ENCODE measurements around the gene VLDLR.

The VLDLR gene

DNA sequence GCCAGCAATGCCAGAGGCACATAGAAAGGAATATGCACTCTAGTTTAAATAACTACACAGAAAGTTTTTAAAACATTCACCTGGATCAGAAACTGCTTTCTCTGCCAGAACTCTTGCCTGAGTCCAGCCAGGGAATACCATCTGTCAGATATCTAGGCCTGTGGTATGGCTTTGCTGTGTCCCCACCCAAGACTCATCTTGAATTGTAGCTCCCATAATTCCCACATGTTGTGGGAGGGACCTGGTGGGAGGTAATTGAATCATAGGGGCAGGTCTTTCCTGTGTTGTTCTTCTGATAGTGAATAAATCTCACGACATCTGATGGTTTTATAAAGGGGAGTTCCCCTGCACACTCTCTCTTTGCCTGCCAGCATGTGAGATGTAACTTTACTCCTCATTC is 54.2 kb downstream of the VLDLR start:
- TF ChIP-seq, protein P1, sequence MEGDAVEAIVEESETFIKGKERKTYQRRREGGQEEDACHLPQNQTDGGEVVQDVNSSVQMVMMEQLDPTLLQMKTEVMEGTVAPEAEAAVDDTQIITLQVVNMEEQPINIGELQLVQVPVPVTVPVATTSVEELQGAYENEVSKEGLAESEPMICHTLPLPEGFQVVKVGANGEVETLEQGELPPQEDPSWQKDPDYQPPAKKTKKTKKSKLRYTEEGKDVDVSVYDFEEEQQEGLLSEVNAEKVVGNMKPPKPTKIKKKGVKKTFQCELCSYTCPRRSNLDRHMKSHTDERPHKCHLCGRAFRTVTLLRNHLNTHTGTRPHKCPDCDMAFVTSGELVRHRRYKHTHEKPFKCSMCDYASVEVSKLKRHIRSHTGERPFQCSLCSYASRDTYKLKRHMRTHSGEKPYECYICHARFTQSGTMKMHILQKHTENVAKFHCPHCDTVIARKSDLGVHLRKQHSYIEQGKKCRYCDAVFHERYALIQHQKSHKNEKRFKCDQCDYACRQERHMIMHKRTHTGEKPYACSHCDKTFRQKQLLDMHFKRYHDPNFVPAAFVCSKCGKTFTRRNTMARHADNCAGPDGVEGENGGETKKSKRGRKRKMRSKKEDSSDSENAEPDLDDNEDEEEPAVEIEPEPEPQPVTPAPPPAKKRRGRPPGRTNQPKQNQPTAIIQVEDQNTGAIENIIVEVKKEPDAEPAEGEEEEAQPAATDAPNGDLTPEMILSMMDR (conservative IDR thresholded peaks at IDR 0.05; ENCODE audit: low read depth, low read length): no peak
- no peak for DNase-seq (ENCODE audit: low read depth)
- no peak overlapping the region for H3K4me3 ChIP-seq (ENCODE audit: low read length)

DNA sequence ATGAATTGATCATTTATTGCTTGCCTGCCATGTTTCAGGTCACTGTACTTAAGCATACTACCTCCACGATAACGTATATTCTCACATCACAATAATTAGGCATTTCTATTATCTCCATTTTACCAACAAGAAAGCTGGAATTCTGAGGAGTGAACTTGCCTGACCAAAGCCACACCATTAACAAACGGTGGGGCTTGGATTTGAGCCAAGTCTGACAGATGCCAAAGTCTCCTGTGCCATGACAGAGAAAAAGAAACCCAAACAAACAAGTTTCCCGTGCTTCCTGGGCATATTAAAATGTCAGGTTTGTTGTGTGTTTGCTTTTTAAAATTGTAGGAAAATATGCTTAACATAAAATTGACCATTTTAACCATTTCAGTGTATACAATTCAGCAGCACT is 54.9 kb downstream of the VLDLR start:
- H3K4me3 ChIP-seq (ENCODE audit: low read length): no peak overlapping the region
- TF ChIP-seq, protein P1 (conservative IDR thresholded peaks at IDR 0.05; ENCODE audit: low read depth, low read length): no peak
- no peak for DNase-seq (ENCODE audit: low read depth)

DNA sequence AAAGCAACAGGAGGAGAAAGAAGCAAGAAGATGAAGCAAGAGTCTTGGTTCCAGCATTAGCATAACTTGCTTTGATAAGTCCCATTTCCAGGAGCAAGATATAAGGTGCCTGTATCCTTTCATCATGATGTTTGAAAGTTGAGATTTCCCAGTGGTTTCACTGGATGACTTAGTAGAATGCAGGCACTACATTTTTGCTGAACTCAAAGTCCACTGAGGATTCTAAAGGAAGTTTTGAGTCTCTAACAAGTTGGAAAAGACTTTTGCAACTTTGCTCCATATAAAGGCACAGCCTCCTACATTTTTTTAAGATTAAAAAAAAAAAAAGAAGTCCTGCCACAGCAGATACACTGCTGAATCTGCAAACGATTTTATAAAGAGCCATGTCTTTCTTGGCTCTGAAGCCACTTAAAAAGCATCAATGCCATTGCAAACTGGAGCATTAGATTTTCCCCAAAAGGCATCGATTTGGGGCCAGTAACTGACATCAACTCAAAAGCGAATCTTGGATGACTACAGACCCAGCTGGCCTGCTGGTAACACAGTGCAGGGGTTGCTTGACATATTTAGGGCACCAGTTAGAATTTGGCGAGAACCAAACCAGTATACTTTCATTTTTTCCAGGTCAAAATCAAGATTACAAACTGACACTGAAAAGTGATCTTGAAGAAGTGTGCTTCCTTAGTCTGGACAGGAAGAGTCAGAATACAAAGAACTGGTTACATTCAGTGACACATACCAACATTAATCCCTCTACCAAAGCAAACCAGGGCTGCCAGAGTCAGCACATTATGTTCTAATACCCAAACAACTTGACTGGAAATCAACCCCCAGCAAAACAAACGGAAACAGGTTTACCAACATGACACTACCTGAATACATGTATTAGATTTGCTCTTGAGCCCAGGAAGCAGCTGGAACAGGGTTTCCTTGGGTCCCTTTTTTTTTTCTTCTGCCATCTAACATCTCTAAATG is 56.6 kb downstream of the VLDLR start:
- TF ChIP-seq, protein P1 (conservative IDR thresholded peaks at IDR 0.05; ENCODE audit: low read depth, low read length): no peak

DNA sequence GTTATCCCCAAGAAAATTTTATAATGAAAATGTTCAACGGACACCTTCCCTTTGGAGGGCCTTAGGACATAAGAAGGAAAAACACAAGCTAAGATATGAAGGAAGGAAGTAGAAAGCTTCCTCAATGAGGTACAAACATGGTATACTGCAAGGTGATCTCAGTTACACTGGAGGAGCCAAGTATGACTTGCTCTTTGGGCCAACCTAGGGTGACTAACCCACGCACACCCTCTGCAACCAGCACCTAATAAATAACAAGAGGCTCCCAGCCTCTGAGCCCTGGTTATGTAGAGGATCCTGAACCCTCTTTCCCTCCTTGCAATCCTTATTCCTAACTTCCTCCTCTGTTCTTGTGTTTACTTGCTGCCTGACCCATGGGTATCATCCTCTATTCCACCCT is 57.4 kb downstream of the VLDLR start:
- TF ChIP-seq, protein P1 (conservative IDR thresholded peaks at IDR 0.05; ENCODE audit: low read depth, low read length): no peak
- H3K4me3 ChIP-seq (ENCODE audit: low read length): no peak overlapping the region
- DNase-seq (ENCODE audit: low read depth): no peak

More for the DNA sequence above, 56.6 kb downstream of the VLDLR start:
- DNase-seq (ENCODE audit: low read depth): peak; percentile 18
- no peak overlapping the region for H3K4me3 ChIP-seq (ENCODE audit: low read length)

DNA sequence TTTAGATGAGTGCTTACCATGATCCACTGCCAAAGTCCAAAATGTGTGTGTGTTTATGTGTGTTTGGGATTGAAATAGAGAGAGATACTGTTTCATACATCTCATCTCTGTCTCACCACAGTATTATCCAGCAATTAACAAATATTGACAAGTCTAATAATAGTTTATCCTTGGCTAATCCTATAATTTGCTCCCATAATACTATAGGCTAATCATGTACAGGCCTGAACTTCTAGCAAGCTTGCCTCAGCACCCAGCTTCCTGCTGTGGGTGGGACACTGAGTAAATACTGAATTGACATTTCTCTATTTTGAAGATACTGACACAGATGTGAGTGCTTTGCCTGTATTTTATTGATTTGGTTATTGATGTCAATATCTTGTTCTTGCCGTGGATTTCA is 60.4 kb downstream of the VLDLR start:
- TF ChIP-seq, protein P1 (conservative IDR thresholded peaks at IDR 0.05; ENCODE audit: low read depth, low read length): no peak
- DNase-seq (ENCODE audit: low read depth): no peak
- no peak overlapping the region for H3K4me3 ChIP-seq (ENCODE audit: low read length)

DNA sequence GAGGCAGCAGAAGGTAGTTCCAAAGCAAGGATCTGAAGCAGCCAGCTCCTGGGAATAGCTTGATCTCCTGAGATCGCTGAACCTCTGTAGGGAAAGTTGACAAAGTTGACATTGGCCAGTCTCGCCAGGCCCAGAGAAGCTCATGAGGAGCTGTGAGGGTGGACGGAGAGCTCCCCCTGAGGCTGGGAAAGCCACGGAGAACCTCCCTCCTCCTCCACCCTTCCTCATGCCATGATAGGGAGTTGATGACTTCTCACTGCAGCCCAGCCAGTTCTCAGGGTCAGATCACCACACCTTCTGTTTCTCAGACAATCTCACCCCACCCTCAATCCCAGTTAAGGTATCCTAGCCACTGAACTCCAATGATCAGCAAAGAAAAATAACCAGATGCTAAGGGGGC is 65.3 kb downstream of the VLDLR start:
- DNase-seq (ENCODE audit: low read depth): no peak
- TF ChIP-seq, protein P1 (conservative IDR thresholded peaks at IDR 0.05; ENCODE audit: low read depth, low read length): no peak
- no peak overlapping the region for H3K4me3 ChIP-seq (ENCODE audit: low read length)

DNA sequence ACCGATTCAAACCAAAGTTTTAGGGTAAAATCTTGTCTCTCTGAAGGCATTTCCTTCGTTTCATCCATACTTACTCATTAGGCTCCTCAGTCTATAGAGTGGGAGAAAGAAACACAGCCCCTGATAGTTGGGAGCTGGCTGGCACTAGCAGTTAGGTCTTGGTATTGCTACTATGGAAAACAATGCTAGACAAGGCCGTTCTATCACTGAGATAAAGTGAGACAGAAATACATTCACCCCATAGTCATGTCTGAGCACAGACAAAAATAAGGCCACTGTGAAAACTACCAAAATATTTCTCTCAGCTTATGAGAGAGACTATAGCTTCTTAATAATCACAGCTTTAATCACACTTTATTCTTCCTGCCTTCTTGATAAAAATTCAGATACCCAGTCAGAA is 67.0 kb downstream of the VLDLR start:
- TF ChIP-seq, protein P1 (conservative IDR thresholded peaks at IDR 0.05; ENCODE audit: low read depth, low read length): no peak
- no peak for DNase-seq (ENCODE audit: low read depth)
- H3K4me3 ChIP-seq (ENCODE audit: low read length): no peak overlapping the region
